SKM-1 (cell line): ENCODE results near the gene CCDC144A.
"Not testable (repeated sequence)": the region's sequence is repeated elsewhere in the genome, so short reads cannot be mapped to it uniquely, and the experiment has no call there.

Experiments
- DNase-seq: peaks from one replicate; lab custom pipeline; 2025; ENCODE audit not compliant: unreplicated experiment; lab: John Stamatoyannopoulos, UW

CCDC144A gene

GRCh38 chr17:16689731-16690281, at the start of gene CCDC144A:
CCDC144A (plus strand) TSS chr17:16690241; CDS start chr17:16690401, 160 bp downstream.
- not testable (repeated sequence) for DNase-seq

- DNase-seq = no peak
Observed at GRCh38 chr17:16649585-16649984, 40.5 kb upstream of the CCDC144A start.

GRCh38 chr17:16652252-16652651, 37.8 kb upstream of the CCDC144A start:
- no peak for DNase-seq

- DNase-seq = no peak
Observed at GRCh38 chr17:16652847-16653366, 37.1 kb upstream of the CCDC144A start.

GRCh38 chr17:16653367-16654041, 36.5 kb upstream of the CCDC144A start, which contains the start of gene ZNF624:
ZNF624 (minus strand) TSS chr17:16653850.
- peak; percentile 67 for DNase-seq

- no peak for DNase-seq
Observed at GRCh38 chr17:16661217-16661616, 28.8 kb upstream of the CCDC144A start.

GRCh38 chr17:16662936-16663335, 27.1 kb upstream of the CCDC144A start:
- no peak for DNase-seq

- not testable (repeated sequence) for DNase-seq
Observed at GRCh38 chr17:16666553-16666906, 23.5 kb upstream of the CCDC144A start.

GRCh38 chr17:16666907-16667636, 23.0 kb upstream of the CCDC144A start:
- not testable (repeated sequence) for DNase-seq

- DNase-seq = no peak
Observed at GRCh38 chr17:16676676-16677268, 13.3 kb upstream of the CCDC144A start.

- not testable (repeated sequence) for DNase-seq
Observed at GRCh38 chr17:16683290-16684138, 6.5 kb upstream of the CCDC144A start.

GRCh38 chr17:16686019-16686418, 4.0 kb upstream of the CCDC144A start:
- DNase-seq = not testable (repeated sequence)

- not testable (repeated sequence) for DNase-seq
Observed at GRCh38 chr17:16687151-16687550, 2.9 kb upstream of the CCDC144A start.

- not testable (repeated sequence) for DNase-seq
Observed at GRCh38 chr17:16690447-16690846, 406 bp downstream of the CCDC144A start.

GRCh38 chr17:16697603-16698002, 7.6 kb downstream of the CCDC144A start:
- DNase-seq = not testable (repeated sequence)

GRCh38 chr17:16745492-16746203, 55.6 kb downstream of the CCDC144A start:
- DNase-seq = not testable (repeated sequence)

- not testable (repeated sequence) for DNase-seq
Observed at GRCh38 chr17:16746571-16746970, 56.5 kb downstream of the CCDC144A start.

GRCh38 chr17:16750515-16750914, 60.5 kb downstream of the CCDC144A start:
- not testable (repeated sequence) for DNase-seq

- DNase-seq = peak; percentile 2
Observed at GRCh38 chr17:16751224-16751923, 61.3 kb downstream of the CCDC144A start.
